Medulla oblongata (tissue), 1 donor: Measurements from ENCODE around the gene TMEM219.
"Not testable (repeated sequence)": the region's sequence is repeated elsewhere in the genome, so short reads cannot be mapped to it uniquely, and the experiment has no call there.

Experiments used
- DNase-seq: peaks from one replicate; pipeline ENCODE4 v3.0.0-alpha.2; 2015; ENCODE audit errors: extremely low spot score

Gene TMEM219

DNA sequence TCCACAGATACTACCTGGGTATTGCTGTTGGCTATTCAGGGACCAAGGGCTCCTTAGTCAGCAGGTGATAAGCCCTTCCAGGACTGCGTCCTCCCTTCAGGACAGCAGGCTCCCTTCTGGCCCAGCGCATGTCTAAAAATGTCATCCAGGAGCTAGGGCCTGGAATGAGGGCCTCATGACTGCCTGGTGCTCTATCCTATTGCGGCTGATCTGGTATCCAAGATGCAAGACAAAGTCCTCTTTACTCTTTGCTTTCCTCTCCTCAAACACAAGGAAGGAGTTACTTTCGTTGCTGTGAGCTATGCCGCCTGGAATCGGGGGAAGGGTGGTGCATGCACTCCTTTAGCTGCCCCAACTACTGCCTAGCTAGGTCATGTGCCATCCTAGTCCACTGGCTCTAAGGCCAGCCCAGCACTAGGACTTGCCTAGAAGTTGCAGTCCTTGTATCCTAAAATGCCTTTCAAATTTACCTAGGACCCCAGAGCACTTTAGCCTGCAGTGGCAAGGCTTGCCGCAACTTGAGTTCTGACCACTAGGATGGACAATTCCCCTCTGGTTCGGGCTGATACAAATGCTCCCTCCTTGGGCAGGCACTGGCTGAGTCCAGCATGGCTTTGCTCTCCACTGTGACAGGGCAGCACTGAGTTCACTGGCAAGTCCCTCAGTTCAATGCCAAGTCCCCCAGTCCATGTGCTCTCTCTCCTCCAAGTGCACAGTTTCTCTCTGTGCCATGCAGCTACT, 10.1 kb upstream of the TMEM219 start:
- no peak for DNase-seq

DNA sequence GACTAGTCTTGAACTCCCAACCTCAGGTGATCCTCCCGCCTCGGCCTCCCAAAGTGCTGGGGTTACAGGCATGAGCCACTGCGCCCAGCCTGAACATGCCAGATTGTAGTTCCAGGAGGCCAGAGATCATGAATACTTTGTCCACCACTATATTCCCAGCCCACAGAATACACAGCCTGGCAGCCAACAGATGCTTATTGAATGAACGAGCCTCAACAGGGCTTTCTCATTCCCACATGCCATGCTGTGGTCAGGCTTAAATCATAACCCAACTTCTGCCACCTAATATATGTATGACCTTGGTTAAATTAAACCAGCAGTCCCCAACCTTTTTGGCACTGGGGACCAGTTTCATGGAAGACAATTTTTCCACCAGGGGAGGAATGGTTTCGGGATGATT, 3.1 kb upstream of the TMEM219 start:
- DNase-seq, result no peak

DNA sequence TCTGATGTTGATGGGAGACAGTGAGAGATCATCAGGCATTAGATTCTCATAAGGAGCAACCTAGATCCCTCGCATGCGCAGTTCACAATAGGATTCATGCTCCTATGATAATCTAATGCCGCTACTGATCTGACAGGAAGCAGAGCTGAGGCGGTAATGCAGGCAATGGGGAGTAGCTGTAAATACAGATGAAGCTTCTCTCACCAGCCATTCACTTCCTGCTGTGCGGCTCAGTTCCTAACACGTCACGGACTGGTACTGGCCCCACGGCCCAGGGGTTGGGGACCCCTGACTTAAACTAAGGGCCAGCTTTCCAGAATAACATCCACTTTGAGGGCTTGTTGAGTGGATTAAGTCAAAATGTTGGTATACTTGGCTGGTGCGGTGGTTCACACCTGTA, 2.6 kb upstream of the TMEM219 start:
- no peak for DNase-seq

DNA sequence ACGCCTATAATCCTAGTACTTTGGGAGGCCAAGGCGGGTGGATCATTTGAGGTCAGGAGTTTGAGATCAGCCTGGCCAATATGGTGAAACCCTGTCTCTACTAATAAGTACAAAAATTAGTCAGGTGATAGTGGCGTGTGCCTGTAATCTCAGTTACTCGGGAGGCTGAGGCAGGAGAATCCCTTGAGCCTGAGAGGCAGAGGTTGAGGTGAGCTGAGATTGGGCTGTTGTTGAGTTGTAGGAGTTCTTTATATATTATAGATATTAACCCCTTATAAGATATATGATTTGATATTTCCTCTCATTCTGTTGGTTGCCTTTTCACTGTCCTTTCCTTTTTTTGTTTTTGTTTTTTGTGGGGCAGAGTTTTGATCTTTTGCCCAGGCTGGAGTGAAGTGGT, 2.1 kb upstream of the TMEM219 start:
- not testable (repeated sequence) for DNase-seq

DNA sequence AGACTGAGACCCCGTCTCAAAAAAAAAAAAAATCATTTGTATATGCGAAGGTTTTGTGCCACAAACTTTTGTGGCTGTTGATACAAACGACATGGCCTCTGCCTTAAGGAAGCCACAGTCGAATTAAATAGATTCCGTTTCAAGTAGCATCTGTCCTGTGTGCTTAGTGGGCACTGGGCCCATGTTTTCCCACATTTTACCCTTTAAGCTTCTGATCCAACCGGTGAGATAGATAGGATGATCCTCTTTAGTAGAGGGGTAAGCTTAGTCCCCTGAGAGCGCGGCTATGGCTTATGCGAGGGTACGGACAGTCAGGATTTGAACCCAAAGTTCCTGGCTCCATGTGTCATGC, 776 bp upstream of the TMEM219 start:
- DNase-seq, result no peak

DNA sequence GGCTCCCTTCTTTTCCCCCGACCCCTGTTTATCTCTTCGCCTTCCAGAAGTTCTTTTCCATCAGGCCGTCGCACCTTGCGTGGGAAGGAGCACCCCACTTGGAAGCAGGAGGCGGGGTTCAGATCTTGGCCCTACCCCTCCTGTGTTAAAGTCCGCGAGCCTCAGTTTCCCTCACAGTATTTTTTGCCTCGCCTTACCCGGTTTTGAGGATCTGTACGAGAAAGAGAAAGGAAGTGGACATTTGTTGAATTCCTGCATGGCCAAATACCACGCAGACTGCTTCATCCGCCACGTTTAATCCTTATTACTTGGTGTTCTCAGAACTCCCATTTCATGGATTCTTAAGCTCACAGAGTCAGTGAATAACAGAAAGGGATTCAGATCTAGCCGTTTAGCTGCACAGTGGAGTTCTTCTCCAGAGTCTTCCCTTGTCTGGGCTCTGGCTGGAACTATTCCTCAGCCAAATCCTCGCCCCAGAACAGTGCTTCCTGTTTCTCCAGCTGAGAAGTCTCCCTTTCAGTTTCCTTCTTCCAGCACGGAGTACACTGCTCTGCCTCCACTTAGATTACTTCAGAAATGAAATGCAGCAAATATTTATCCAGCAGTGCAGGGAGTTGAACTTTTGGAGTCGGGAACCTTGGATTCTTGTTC, 590 bp downstream of the TMEM219 start:
- peak; percentile 57 for DNase-seq

DNA sequence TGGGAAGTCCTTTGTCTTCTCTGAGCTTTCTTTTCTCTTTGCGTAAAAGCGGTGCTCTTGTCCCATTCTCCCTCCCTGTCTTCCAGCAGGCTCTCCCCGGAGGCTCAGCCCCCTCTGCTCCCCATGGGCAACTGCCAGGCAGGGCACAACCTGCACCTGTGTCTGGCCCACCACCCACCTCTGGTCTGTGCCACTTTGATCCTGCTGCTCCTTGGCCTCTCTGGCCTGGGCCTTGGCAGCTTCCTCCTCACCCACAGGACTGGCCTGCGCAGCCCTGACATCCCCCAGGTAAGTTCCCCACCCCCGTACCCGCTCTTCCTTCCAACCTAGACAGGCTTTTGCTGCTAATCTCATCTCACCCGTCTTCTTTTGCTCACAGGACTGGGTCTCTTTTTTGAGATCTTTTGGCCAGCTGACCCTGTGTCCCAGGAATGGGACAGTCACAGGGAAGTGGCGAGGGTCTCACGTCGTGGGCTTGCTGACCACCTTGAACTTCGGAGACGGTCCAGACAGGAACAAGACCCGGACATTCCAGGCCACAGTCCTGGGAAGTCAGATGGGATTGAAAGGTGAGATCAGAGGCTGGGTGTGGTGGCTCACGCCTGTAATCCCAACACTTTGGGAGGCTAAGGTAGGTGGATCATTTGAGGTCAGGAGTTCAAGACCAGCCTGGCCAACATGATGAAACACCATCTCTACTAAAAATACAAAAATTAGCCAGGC, 1.3 kb downstream of the TMEM219 start:
- no peak for DNase-seq

DNA sequence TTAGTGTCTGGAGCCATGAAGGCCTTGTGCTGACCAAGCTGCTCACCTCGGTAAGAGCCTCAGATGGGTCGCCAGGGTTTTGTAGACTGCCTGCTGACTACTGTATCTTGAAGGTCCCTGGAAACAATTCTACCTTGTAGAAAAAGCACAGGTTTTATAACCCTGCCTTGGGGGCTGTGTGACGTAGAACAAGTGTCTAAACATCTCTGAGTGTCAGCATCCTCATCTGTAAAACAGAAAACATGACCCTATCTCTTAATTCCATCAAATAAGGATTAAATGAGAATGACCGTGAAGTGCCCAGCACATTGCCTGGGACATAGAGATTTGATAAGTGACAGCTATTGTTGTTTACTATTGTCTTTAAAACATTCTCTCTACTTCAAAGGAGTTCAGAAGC, 6.3 kb downstream of the TMEM219 start:
- DNase-seq, result no peak

DNA sequence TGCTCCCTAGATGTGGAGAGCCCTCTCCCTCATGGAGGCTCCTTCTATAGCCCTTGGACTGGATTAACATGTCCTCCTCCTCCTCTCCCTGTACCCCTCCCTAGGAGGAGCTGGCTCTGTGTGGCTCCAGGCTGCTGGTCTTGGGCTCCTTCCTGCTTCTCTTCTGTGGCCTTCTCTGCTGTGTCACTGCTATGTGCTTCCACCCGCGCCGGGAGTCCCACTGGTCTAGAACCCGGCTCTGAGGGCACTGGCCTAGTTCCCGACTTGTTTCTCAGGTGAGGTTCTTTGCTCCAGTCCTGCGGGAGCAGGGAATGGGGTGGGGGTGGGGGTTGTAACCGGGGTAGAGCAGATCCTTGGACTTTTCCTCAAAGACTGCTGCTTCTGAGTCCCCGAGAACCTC, 9.4 kb downstream of the TMEM219 start:
- no peak for DNase-seq

DNA sequence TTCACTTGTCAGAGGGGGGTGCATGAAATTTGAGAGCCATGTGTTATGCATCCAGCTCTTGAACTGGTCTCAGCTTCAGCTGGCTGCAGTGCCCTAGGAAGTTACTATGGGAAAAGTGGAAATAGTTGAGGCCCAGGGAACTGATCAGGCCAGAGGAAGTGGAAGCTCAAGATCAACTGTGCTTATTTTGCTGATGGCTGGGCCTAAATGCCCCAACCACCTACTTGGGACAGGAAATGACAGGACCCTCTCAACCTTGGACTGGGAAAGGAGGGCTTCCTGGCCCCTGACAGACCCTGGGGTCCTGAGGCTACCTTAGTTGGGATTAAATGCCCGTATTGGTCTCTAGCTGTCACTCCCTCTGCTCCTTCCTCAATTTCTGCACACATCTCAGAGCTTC, 10.6 kb downstream of the TMEM219 start:
- DNase-seq, result no peak

DNA sequence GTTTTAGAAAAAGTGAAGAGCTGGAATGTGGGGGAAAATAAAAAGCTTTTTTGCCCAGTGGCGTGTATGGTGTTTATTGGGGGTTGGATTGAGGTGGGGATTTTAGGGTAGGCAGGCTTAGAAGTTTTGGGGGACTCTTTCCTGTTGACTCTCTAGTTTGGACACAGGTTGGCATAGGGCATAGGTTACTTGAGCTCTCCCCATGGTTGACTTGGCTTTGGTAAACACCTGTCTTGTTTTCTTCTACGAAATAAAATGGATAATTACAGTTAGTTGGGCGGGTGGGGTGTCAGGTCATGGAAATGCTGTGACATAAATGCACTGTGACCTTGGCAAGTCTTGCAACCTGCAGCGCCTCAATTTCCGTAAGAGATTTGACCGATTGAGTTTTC, 11.1 kb downstream of the TMEM219 start:
- DNase-seq, result no peak

DNA sequence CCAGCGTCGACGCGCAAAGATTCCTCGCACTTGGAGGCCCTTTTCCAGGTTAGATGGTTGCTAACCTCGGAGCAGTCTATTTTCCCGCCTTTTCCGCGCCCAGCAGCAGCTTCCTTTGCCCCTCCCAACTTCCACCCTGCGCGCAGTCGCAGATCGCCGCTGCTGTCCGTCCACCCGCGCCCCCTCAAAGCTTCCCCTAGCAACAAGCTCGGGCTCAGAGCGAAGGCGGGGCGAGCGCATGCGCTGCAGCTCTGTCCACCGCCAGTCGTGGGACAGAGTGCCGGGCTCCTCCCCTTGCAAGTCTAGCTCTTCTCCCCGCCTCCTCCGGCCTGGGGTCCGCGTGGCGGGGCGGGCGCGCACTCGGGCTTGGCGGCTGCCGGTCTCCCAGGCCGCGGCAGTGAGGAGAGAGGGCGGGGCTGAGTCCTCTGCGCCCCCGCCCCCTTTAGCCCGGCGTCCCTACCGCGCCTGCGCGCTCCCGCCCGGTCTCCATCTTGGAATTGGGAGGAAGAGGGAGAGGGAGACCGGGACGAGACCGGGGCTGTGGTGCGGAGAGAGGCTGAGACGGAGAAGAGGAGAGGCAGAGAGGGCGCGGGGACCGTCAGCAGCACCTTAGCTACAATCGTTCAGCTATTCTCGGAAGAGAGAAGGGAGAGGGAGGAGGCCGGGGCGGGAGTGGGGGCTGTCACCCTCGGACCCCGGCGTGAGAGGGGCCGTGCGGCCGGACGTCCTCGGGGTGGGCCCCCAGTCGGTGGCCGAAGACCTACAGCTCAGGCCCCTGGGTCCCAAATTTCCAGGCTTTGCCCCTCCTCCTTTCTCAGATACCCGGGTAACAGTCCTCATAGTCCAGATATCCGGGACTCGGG, 11.7 kb downstream of the TMEM219 start, which contains the start of gene TAOK2:
TAOK2 (plus strand) TSS at position 485 of the 863 bp plus-strand sequence. CDS start 3,905 bp downstream, outside the sequence.
- peak; percentile 99 for DNase-seq

DNA sequence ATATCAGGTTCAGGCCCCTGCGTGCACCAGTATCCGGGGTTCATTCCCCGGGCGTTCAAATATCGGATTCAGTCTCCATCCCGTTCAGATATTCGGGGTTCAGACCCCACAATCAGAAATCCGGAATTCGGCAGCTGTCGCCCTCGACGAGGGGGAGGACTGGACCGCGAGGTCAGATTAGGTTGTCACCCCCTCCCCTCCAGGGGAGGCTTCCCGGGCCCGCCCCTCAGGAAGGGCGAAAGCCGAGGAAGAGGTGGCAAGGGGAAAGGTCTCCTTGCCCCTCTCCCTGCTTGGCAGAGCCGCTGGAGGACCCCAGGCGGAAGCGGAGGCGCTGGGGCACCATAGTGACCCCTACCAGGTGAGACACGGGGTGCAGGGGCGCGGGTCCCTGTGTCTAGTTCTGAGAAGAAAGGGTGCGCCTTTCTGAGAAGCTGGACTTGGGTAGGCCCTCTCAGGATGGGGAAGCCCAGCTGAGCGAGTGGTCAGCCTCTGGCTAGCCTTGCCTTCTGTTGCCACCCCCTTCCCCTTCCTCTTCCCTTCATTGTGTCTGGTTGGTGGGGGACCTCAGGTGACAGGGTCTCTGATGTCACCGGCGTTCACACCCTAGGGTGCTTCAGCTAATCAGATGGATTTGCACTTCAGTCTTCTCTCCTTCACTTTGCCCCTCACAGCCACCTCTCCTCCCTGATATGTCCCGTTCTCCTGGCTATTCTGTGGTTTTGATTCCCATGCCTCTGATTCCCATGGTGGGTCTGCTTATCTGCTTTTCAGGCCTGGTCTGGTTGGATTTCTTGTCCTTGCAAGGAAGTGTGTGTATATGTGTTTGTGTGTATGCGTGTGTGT, 12.6 kb downstream of the TMEM219 start:
- DNase-seq, result peak; percentile 20

DNA sequence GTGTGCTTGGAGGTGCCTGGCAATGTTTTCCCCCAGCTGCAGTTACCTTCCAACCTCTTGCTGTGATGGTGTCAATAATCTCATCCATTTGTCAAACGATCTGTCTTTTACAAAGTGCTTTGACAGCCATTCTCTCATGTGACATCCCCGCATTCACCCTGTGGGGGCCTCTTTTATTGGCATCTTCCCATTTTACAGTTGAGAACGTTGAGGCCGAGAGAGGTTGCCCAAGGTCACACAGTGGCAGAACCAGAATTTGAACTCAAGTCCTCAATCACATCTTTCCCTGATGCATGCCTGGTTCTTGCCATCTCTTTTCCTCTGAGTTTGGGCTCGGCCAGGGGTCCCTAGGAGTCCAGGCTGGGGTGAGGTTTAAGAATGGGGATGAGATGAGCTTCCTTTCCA, 13.3 kb downstream of the TMEM219 start:
- no peak for DNase-seq

DNA sequence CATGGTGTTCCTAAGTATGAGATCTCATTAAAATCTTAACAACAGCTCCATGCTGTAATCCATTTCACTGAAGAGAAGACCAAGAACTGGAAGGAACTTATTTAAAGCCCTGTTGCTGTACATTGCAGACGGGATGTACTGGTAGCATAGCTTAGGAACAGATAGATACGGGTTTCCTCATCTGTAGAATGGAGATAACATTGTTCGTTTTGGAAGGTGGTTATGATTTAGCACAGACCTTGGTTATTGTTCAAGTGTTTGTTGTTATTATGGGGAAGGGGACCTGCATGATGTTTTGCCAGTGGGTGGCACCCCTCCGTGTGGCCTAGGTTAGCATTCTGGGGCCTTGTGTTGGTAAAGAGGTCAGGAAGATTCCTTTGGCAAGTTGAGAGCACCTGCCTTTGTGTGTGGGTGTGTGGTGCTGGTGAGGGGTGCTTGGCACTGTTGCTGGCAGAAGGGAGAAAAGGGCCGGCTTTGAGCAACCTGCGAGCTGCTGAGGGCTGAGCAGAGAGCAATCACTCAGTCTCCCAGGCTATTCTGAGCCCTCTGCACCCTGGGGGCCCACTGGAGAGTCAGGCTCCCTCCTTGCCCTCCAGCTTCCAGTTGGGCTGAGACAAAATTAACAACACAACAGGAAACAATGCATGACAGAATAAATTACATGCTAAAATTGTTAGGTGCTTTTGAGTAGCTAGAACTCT, 14.1 kb downstream of the TMEM219 start:
- no peak for DNase-seq

DNA sequence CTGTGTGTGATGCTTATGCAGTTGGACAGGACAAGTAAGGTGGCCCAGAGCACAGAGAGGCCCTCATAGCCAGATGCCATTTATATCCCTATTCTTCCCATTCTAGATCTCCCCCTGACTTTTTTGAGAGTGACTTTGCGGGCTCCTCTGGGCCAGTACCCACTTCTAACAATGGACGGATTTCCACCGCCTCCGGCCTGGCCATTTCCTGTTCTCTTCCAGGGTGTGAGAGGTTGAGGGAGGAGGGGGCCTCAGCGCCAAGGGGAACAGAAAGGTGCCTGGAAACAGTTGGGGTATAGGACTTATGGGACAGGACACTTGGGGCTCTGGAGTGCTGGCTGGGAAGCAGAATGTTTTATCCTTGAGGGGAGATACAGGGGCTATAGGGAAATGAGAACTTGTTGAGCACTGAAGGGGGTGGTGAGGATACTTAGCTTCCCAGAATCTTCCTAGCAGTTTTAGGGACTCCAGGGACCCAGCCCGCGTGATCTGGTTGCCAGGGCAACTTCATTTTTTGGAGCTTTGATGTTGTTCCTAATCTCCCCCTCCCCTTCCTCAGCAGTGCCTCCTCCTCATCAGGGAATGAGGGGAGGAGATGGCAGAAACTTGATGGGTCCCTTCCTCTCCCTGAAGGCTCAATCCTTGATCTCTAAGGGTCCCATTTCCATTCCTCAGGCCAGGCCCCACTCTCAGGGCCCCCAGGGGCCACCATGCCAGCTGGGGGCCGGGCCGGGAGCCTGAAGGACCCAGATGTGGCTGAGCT, 15.4 kb downstream of the TMEM219 start:
- no peak for DNase-seq

DNA sequence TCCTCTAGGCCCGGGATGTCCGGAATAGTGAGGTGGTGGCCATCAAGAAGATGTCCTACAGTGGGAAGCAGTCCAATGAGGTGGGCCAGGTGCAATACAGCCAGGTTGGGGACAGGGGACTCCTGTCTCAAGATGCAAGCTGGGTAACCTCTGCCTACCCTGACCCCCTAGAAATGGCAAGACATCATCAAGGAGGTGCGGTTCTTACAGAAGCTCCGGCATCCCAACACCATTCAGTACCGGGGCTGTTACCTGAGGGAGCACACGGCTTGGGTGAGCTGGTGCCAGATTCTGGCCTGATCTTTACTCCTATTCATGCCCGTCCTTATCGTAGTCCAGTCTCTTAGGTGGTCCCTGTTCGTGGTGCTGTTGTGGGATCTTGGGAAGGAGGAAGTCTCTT, 16.2 kb downstream of the TMEM219 start:
- DNase-seq, result no peak

DNA sequence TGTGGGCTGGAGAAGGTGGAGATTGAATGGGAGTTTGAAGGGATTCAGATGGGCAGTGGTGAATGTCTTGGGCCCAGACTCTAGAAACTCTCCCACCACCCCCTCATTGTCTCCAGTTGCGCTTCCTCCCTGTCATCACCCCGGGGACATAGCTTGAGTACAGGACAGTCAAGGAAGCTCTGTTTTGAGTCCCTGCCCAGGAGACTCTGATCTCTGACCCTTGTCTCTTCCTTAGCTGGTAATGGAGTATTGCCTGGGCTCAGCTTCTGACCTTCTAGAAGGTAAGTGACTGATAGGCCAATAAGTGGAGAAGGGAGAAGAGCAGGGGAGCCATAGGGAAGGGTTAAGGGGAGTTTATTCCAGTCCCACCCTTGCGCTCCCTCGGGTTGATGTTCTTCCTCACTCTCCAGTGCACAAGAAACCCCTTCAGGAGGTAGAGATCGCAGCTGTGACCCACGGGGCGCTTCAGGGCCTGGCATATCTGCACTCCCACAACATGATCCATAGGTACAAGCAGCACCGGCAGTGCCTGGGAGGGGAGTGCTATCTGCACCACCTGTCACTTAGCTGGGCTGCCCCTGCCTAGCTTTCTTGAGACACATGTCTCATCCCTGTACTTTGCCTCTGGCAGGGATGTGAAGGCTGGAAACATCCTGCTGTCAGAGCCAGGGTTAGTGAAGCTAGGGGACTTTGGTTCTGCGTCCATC, 16.8 kb downstream of the TMEM219 start:
- DNase-seq, result no peak
